ENCODE results near the gene HEXIM2.

- no peak for TF ChIP-seq CTCF (IDR thresholded peaks at IDR 0.05; ENCODE audit: insufficient read depth, low read length)
- no peak for TF ChIP-seq REST (IDR thresholded peaks at IDR 0.05; ENCODE audit: insufficient replicate concordance, low read depth)
- no peak for TF ChIP-seq POLR2AphosphoS5 (IDR thresholded peaks at IDR 0.05; ENCODE audit: low read depth)
- TF ChIP-seq SPI1 (IDR thresholded peaks at IDR 0.05; ENCODE audit: borderline replicate concordance, low read depth) = no peak
- TF ChIP-seq GABPA (IDR thresholded peaks at IDR 0.05; ENCODE audit: low read depth) = no peak
Measured at GRCh38 chr17:45127207-45127547, 34.5 kb upstream of the HEXIM2 start.
